Measurements from ENCODE around the gene ST3GAL3. TPM values are rescaled to one million over a fixed set of nuclear protein-coding genes. Genes with fewer than 3 reads are reported as not detected.

Gene ST3GAL3
- total and polyA plus RNA-seq, 4 donors: 20.2 to 32.0 (median 27.0) TPM

- intact Hi-C loops (cut with DNase I): no loop called here
- Histone ChIP-seq H3K27ac (ENCODE audit: low read depth in 1 of 2, low read length in 2 of 2) (no peak overlapping the region), H3K27me3 (ENCODE audit: control insufficient read depth in 1 of 2, insufficient read depth in 2 of 2, low read length in 1 of 2) (no peaks in the 10 kb centered on the region), H3K4me1 (ENCODE audit: control insufficient read depth in 1 of 2, insufficient read depth in 2 of 2, low read length in 2 of 2) (no peaks in the 10 kb centered on the region), H3K9me3 (ENCODE audit: control insufficient read depth, low read length) (no peaks in the 10 kb centered on the region), H3K36me3 (ENCODE audit: control insufficient read depth in 1 of 2, insufficient read depth in 2 of 2, low read length in 1 of 2) (peaks cover 0 to 3% of the 10 kb centered on the region in 2 donors), H3K4me3 (ENCODE audit: low read length in 2 of 2) (no peak overlapping the region)
- ATAC-seq (ENCODE audit: low FRiP score) (no peak), DNase-seq (no peak)
- 50 to 51% methylated on average over 2 of the region's 2 CpGs for WGBS, 2 donors
These were observed 205.3 kb downstream of the ST3GAL3 start for GRCh38 chr1:43912607-43913006.

GRCh38 chr1:43913051-43913501 lies 205.7 kb downstream of the ST3GAL3 start:
- Histone ChIP-seq H3K27ac (ENCODE audit: low read depth in 1 of 2, low read length in 2 of 2) (no peak overlapping the region), H3K4me1 (ENCODE audit: control insufficient read depth in 1 of 2, insufficient read depth in 2 of 2, low read length in 2 of 2) (no peaks in the 10 kb centered on the region), H3K9me3 (ENCODE audit: control insufficient read depth, low read length) (no peaks in the 10 kb centered on the region), H3K27me3 (ENCODE audit: control insufficient read depth in 1 of 2, insufficient read depth in 2 of 2, low read length in 1 of 2) (no peaks in the 10 kb centered on the region), H3K36me3 (ENCODE audit: control insufficient read depth in 1 of 2, insufficient read depth in 2 of 2, low read length in 1 of 2) (peaks cover 0 to 3% of the 10 kb centered on the region in 2 donors), H3K4me3 (ENCODE audit: low read length in 2 of 2) (no peak overlapping the region)
- WGBS, 2 donors: 81 to 84% methylated on average over 7 of the region's 7 CpGs
- DNase-seq (no peak), ATAC-seq (ENCODE audit: low FRiP score) (no peak)
- intact Hi-C loops (cut with DNase I): no loop called here

- Histone ChIP-seq H3K36me3 (ENCODE audit: control insufficient read depth in 1 of 2, insufficient read depth in 2 of 2, low read length in 1 of 2) (peaks cover 0 to 3% of the 10 kb centered on the region in 2 donors), H3K27me3 (ENCODE audit: control insufficient read depth in 1 of 2, insufficient read depth in 2 of 2, low read length in 1 of 2) (no peaks in the 10 kb centered on the region), H3K4me1 (ENCODE audit: control insufficient read depth in 1 of 2, insufficient read depth in 2 of 2, low read length in 2 of 2) (no peaks in the 10 kb centered on the region), H3K27ac (ENCODE audit: low read depth in 1 of 2, low read length in 2 of 2) (no peak overlapping the region), H3K4me3 (ENCODE audit: low read length in 2 of 2) (no peak overlapping the region), H3K9me3 (ENCODE audit: control insufficient read depth, low read length) (no peaks in the 10 kb centered on the region)
- WGBS, 2 donors: 87 to 92% methylated on average over 18 of the region's 18 CpGs
- DNase-seq: peak in 1 of 2 donors; percentile 57
- no peak for ATAC-seq (ENCODE audit: low FRiP score)
- intact Hi-C loops (cut with DNase I): no loop called here
These were observed 206.5 kb downstream of the ST3GAL3 start for GRCh38 chr1:43913666-43914360.

GRCh38 chr1:43914576-43915525 lies 207.5 kb downstream of the ST3GAL3 start:
- DNase-seq (peak in 1 of 2 donors; percentile 50), ATAC-seq (ENCODE audit: low FRiP score) (no peak)
- H3K4me3 ChIP-seq (ENCODE audit: low read length in 2 of 2): no peak overlapping the region
- 92 to 93% methylated on average over 13 of the region's 13 CpGs for WGBS, 2 donors
- intact Hi-C loops (cut with DNase I): no loop called here
- no peaks in the 10 kb centered on the region for H3K27me3 ChIP-seq (ENCODE audit: control insufficient read depth in 1 of 2, insufficient read depth in 2 of 2, low read length in 1 of 2)
- H3K27ac ChIP-seq (ENCODE audit: low read depth in 1 of 2, low read length in 2 of 2): no peak overlapping the region
- H3K4me1 ChIP-seq (ENCODE audit: control insufficient read depth in 1 of 2, insufficient read depth in 2 of 2, low read length in 2 of 2): no peaks in the 10 kb centered on the region
- no peaks in the 10 kb centered on the region for H3K36me3 ChIP-seq (ENCODE audit: control insufficient read depth in 1 of 2, insufficient read depth in 2 of 2, low read length in 1 of 2)
- no peaks in the 10 kb centered on the region for H3K9me3 ChIP-seq (ENCODE audit: control insufficient read depth, low read length)

DNA sequence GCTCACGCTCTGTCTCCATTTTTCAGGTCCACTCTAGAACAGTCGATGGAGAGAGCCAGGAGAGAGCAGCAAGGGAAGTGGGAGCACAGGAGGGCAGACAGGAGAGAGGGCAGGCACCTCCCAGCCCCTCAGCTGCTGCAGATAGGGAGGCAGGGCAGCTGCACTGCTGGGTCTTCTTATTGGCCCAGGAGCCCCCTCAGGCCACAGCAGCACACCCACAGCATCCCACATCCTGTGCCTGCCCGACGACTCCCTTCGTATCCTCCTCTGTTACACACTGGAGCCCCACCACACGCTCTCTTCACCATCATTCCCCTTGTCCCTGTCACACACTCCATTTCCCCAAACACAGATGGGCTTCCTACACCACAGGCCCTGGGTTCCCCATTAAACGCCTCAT lies 212.6 kb downstream of the ST3GAL3 start:
- peak in 1 of 2 donors; percentile 25 for DNase-seq
- Histone ChIP-seq H3K4me1 (ENCODE audit: control insufficient read depth in 1 of 2, insufficient read depth in 2 of 2, low read length in 2 of 2) (no peaks in the 10 kb centered on the region), H3K27me3 (ENCODE audit: control insufficient read depth in 1 of 2, insufficient read depth in 2 of 2, low read length in 1 of 2) (no peaks in the 10 kb centered on the region), H3K4me3 (ENCODE audit: low read length in 2 of 2) (no peak overlapping the region), H3K9me3 (ENCODE audit: control insufficient read depth, low read length) (no peaks in the 10 kb centered on the region), H3K27ac (ENCODE audit: low read depth in 1 of 2, low read length in 2 of 2) (no peak overlapping the region), H3K36me3 (ENCODE audit: control insufficient read depth in 1 of 2, insufficient read depth in 2 of 2, low read length in 1 of 2) (no peaks in the 10 kb centered on the region)
- intact Hi-C loops (cut with DNase I): loop anchor here in 1 of 2 donors (10.0 kb wide), 1 partner anchor 75 kb away; no protein-coding TSS in a partner anchor
- 93 to 95% methylated on average over 7 of the region's 7 CpGs for WGBS, 2 donors
- ATAC-seq (ENCODE audit: low FRiP score): no peak

DNA sequence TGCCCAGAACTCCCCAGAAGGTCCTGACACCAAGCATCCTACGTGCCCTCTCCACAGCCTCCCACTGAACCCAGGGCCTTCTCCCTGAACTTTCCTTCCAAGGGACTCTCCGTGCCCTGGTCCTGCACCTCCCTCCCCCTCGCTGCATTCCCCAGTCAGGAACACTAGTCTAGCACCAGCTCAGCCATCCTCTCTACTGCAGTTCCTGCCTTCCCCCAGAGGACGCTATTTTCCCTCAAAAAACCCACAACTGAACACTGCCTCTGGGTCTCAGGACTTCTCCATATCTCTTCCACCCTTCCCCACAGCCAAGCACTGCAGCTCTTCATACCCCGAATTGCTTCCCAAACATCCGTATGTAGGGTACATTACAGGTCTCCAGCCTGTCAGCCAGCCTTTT lies 213.7 kb downstream of the ST3GAL3 start:
- ATAC-seq (ENCODE audit: low FRiP score) (no peak), DNase-seq (no peak)
- Histone ChIP-seq H3K4me3 (ENCODE audit: low read length in 2 of 2) (no peak overlapping the region), H3K9me3 (ENCODE audit: control insufficient read depth, low read length) (no peaks in the 10 kb centered on the region), H3K27ac (ENCODE audit: low read depth in 1 of 2, low read length in 2 of 2) (no peak overlapping the region), H3K4me1 (ENCODE audit: control insufficient read depth in 1 of 2, insufficient read depth in 2 of 2, low read length in 2 of 2) (no peaks in the 10 kb centered on the region), H3K27me3 (ENCODE audit: control insufficient read depth in 1 of 2, insufficient read depth in 2 of 2, low read length in 1 of 2) (no peaks in the 10 kb centered on the region), H3K36me3 (ENCODE audit: control insufficient read depth in 1 of 2, insufficient read depth in 2 of 2, low read length in 1 of 2) (peaks cover 0 to 2% of the 10 kb centered on the region in 2 donors)
- intact Hi-C loops (cut with DNase I): loop anchor here in 1 of 2 donors (10.0 kb wide), 1 partner anchor 76 kb away; no protein-coding TSS in a partner anchor
- WGBS, 2 donors: 81 to 91% methylated on average over 5 to 6 of the region's 6 CpGs

GRCh38 chr1:43924516-43924915 lies 217.2 kb downstream of the ST3GAL3 start:
- H3K9me3 ChIP-seq (ENCODE audit: control insufficient read depth, low read length): no peaks in the 10 kb centered on the region
- DNase-seq: no peak
- 85 to 99% methylated on average over 4 of the region's 4 CpGs for WGBS, 2 donors
- H3K4me1 ChIP-seq (ENCODE audit: control insufficient read depth in 1 of 2, insufficient read depth in 2 of 2, low read length in 2 of 2): no peaks in the 10 kb centered on the region
- peaks cover 0 to 2% of the 10 kb centered on the region in 2 donors for H3K36me3 ChIP-seq (ENCODE audit: control insufficient read depth in 1 of 2, insufficient read depth in 2 of 2, low read length in 1 of 2)
- intact Hi-C loops (cut with DNase I): loop anchor here in 1 of 2 donors (10.0 kb wide), 1 partner anchor 80 kb away; no protein-coding TSS in a partner anchor
- H3K4me3 ChIP-seq (ENCODE audit: low read length in 2 of 2): no peak overlapping the region
- no peak overlapping the region for H3K27ac ChIP-seq (ENCODE audit: low read depth in 1 of 2, low read length in 2 of 2)
- H3K27me3 ChIP-seq (ENCODE audit: control insufficient read depth in 1 of 2, insufficient read depth in 2 of 2, low read length in 1 of 2): no peaks in the 10 kb centered on the region
- no peak for ATAC-seq (ENCODE audit: low FRiP score)

DNA sequence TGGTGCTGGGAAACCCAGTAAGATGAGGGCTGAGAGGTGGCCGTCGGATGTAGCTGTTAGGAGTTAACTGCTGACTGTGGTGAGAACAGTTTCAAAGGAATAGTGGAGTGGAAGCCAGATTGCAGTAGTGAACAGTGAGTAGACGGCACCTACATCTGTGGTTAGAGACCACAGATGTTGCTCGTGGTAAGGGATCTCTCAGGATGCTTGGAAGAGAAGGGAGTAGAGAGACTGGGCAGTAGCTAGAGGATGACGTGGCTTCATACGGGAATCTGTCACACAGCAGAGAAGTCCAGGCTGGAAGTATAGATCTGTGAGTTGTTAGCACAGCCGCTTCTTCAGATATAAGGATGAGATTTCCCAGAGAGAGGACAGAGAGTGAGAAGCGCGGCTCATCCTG lies 218.5 kb downstream of the ST3GAL3 start:
- Histone ChIP-seq H3K9me3 (ENCODE audit: control insufficient read depth, low read length) (no peaks in the 10 kb centered on the region), H3K36me3 (ENCODE audit: control insufficient read depth in 1 of 2, insufficient read depth in 2 of 2, low read length in 1 of 2) (peaks cover 0 to 2% of the 10 kb centered on the region in 2 donors), H3K27me3 (ENCODE audit: control insufficient read depth in 1 of 2, insufficient read depth in 2 of 2, low read length in 1 of 2) (no peaks in the 10 kb centered on the region), H3K4me3 (ENCODE audit: low read length in 2 of 2) (no peak overlapping the region), H3K4me1 (ENCODE audit: control insufficient read depth in 1 of 2, insufficient read depth in 2 of 2, low read length in 2 of 2) (no peaks in the 10 kb centered on the region), H3K27ac (ENCODE audit: low read depth in 1 of 2, low read length in 2 of 2) (no peak overlapping the region)
- no peak for DNase-seq
- intact Hi-C loops (cut with DNase I): loop anchor here in 1 of 2 donors (10.0 kb wide), 1 partner anchor 81 kb away; no protein-coding TSS in a partner anchor
- ATAC-seq (ENCODE audit: low FRiP score): no peak
- 95 to 96% methylated on average over 9 of the region's 9 CpGs for WGBS, 2 donors
